Neural cell (in vitro differentiated cells): ENCODE results near the gene EXOC3L2. TPM values are rescaled to one million over a fixed set of nuclear protein-coding genes. Genes with fewer than 3 reads are reported as not detected.
A peak's percentile ranks its signal among the peaks of the same experiment; 100 is the strongest.

Source experiments
- H2AFZ ChIP-seq: fragments of 200-600, 300-800 bp; sonication (generic), shearing (Covaris generic); 2 replicates; pipeline ENCODE4 v1.6.0; 2014; ENCODE audit warnings: low read depth, mild to moderate bottlenecking, antibody characterized with exemption, low read length, moderate library complexity
- H3F3A ChIP-seq: fragments of 200-600 bp; shearing (Covaris generic); 2 replicates; pipeline ENCODE4 v1.6.1; 2016; ENCODE audit warnings: mild to moderate bottlenecking, moderate library complexity, mixed read lengths, antibody characterized with exemption, low read length; ENCODE audit not compliant: insufficient read depth, poor library complexity, severe bottlenecking
- H3K27ac ChIP-seq: fragments of 200-600, 300-800 bp; sonication (generic), shearing (Covaris generic); 2 replicates; pipeline ENCODE4 v1.5.1; 2014; ENCODE audit warnings: mild to moderate bottlenecking, low read length, moderate library complexity
- H3K27me3 ChIP-seq: fragments of 300-800, 200-600 bp; sonication (generic), shearing (Covaris generic); 2 replicates; pipeline ENCODE4 v1.6.0; 2014; ENCODE audit warnings: mild to moderate bottlenecking, low read depth, low read length, moderate library complexity; ENCODE audit not compliant: insufficient read depth
- H3K36me3 ChIP-seq: fragments of 300-800, 200-600 bp; sonication (generic), shearing (Covaris generic); 2 replicates; pipeline ENCODE4 v1.5.1; 2014; ENCODE audit warnings: mild to moderate bottlenecking, antibody characterized with exemption, low read length, moderate library complexity; ENCODE audit not compliant: insufficient read depth
- H3K4me2 ChIP-seq: fragments of 300-800, 200-600 bp; sonication (generic), shearing (Covaris generic); 2 replicates; pipeline ENCODE4 v1.6.0; 2014; ENCODE audit warnings: mild to moderate bottlenecking, low read length
- H3K4me3 ChIP-seq: fragments of 300-800, 200-600 bp; sonication (generic), shearing (Covaris generic); 2 replicates; pipeline ENCODE4 v1.5.1; 2014; ENCODE audit warnings: mild to moderate bottlenecking, low read length, moderate library complexity
- H3K79me2 ChIP-seq: fragments of 200-600 bp; shearing (Covaris generic); replicated peaks from 2 replicates; pipeline ENCODE4 v1.6.0; 2014; ENCODE audit warnings: mild to moderate bottlenecking, low read length, moderate library complexity; ENCODE audit not compliant: insufficient read depth
- H3K9ac ChIP-seq: fragments of 300-800, 200-600 bp; sonication (generic), shearing (Covaris generic); 2 replicates; pipeline ENCODE4 v1.6.1; 2016; ENCODE audit warnings: mild to moderate bottlenecking, low read length, mixed read lengths
- H3K9me2 ChIP-seq: fragments of 200-600 bp; shearing (Covaris generic); 2 replicates; pipeline ENCODE4 v1.6.1; 2016; ENCODE audit warnings: mild to moderate bottlenecking, low read length, mixed read lengths; ENCODE audit not compliant: insufficient read depth
- H3K9me3 ChIP-seq: fragments of 200-600, 300-800 bp; sonication (generic), shearing (Covaris generic); 2 replicates; pipeline ENCODE4 v1.6.1; 2016; ENCODE audit warnings: mild to moderate bottlenecking, mixed run types, low read length, moderate library complexity, mixed read lengths
- H4K20me1 ChIP-seq: fragments of 200-600 bp; shearing (Covaris generic); 2 replicates; pipeline ENCODE4 v1.6.1; 2016; ENCODE audit warnings: mild to moderate bottlenecking, mixed run types; ENCODE audit not compliant: insufficient read depth
- EP300 ChIP-seq: fragments of 450-650 bp; conservative IDR thresholded peaks from 2 replicates; pipeline ENCODE4 v1.6.1; 2014; ENCODE audit warnings: antibody characterized with exemption, mild to moderate bottlenecking, moderate library complexity; ENCODE audit not compliant: poor library complexity, severe bottlenecking
- EZH2 ChIP-seq: fragments of 200-600, 300-800 bp; shearing (Covaris generic), sonication (generic); IDR thresholded peaks from 2 replicates; pipeline ENCODE4 v1.6.1; 2014; ENCODE audit warnings: antibody characterized with exemption, low read length, borderline replicate concordance, mild to moderate bottlenecking; ENCODE audit not compliant: insufficient read depth, poor library complexity, severe bottlenecking
- MXI1 ChIP-seq: fragments of 450-650 bp; conservative IDR thresholded peaks from 2 replicates; pipeline ENCODE4 v1.6.1; 2014; ENCODE audit warnings: antibody characterized with exemption, mild to moderate bottlenecking; ENCODE audit not compliant: poor library complexity, severe bottlenecking
- POLR2AphosphoS5 ChIP-seq: IDR thresholded peaks from 2 replicates; pipeline ENCODE4 v1.6.1; 2012
- RAD21 ChIP-seq: fragments of 450-650 bp; conservative IDR thresholded peaks from 2 replicates; pipeline ENCODE4 v1.6.1; 2014; ENCODE audit warnings: antibody characterized with exemption, mild to moderate bottlenecking, moderate library complexity
- SMC3 ChIP-seq: fragments of 450-650 bp; conservative IDR thresholded peaks from 2 replicates; pipeline ENCODE4 v1.6.1; 2014; ENCODE audit warnings: antibody characterized with exemption, mild to moderate bottlenecking, moderate library complexity; ENCODE audit not compliant: poor library complexity
- TAF1 ChIP-seq: IDR thresholded peaks from 2 replicates; pipeline ENCODE4 v1.6.1; 2012; ENCODE audit warnings: low read depth
- polyA plus RNA-seq: library from polyadenylated mRNA; depleted of rRNA; stranded (reverse); fragments of >200 nt; gene quantifications from 2 replicates; pipeline ENCODE4 v1.2.3, GENCODE V29; 2014
- TF ChIP-seq, protein P1 (sequence below): IDR thresholded peaks from 2 replicates; pipeline ENCODE4 v1.6.1; 2012; ENCODE audit warnings: borderline replicate concordance
- TF ChIP-seq, protein P2 (sequence below): fragments of 450-650 bp; IDR thresholded peaks from 2 replicates; pipeline ENCODE4 v1.5.1; 2014; ENCODE audit warnings: antibody characterized with exemption, mild to moderate bottlenecking, moderate library complexity; ENCODE audit not compliant: poor library complexity, severe bottlenecking

Gene EXOC3L2
- polyA plus RNA-seq, 1 donor from 2014 or later, result not detected

DNA sequence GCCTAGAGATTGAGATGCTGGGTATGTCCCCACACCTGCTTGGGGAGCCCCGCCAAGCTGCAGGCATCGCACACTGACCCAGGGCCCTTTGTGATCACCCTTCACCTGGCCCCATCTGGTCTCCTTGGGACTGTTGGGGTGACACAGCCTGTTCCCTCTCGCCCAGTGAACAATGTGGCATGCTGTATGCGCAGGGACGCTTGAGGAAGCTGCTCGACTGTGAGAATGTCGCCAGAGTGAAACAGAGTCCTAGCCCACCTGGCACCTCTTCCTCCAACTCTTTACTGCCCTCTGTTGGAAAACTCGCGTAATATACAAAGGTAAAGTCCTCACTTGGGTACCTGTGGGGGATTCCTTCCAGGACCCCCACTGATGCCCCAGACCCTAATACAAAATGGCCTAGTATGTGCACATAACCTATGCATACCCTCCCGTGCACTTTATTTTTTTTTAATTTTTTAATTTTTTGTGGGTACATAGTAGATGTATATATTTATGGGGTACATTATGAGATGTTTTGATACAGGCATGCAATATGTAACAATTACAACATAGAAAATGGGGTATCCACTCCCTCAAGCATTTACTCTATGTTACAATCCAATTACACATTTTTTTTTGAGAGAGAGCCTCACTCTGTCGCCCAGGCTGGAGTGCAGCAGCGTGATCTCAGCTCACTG is 57.6 kb downstream of the EXOC3L2 start:
- H3K9me3 ChIP-seq, result no peaks in the 10 kb centered on the region
- H3K36me3 ChIP-seq, result no peaks in the 10 kb centered on the region
- no peak overlapping the region for H3K4me2 ChIP-seq
- H3K4me3 ChIP-seq, result no peak overlapping the region
- no peaks in the 10 kb centered on the region for H3K79me2 ChIP-seq
- H3K27me3 ChIP-seq, result no peaks in the 10 kb centered on the region
- no peaks in the 10 kb centered on the region for H4K20me1 ChIP-seq
- H3K9me2 ChIP-seq, result no peaks in the 10 kb centered on the region
- no peak overlapping the region for H3K9ac ChIP-seq
- TF ChIP-seq MXI1 (no peak), SMC3 (peak; percentile 75), RAD21 (peak; percentile 71), EZH2 (no peak), POLR2AphosphoS5 (no peak), EP300 (no peak), TAF1 (no peak)
- TF ChIP-seq, protein P1, sequence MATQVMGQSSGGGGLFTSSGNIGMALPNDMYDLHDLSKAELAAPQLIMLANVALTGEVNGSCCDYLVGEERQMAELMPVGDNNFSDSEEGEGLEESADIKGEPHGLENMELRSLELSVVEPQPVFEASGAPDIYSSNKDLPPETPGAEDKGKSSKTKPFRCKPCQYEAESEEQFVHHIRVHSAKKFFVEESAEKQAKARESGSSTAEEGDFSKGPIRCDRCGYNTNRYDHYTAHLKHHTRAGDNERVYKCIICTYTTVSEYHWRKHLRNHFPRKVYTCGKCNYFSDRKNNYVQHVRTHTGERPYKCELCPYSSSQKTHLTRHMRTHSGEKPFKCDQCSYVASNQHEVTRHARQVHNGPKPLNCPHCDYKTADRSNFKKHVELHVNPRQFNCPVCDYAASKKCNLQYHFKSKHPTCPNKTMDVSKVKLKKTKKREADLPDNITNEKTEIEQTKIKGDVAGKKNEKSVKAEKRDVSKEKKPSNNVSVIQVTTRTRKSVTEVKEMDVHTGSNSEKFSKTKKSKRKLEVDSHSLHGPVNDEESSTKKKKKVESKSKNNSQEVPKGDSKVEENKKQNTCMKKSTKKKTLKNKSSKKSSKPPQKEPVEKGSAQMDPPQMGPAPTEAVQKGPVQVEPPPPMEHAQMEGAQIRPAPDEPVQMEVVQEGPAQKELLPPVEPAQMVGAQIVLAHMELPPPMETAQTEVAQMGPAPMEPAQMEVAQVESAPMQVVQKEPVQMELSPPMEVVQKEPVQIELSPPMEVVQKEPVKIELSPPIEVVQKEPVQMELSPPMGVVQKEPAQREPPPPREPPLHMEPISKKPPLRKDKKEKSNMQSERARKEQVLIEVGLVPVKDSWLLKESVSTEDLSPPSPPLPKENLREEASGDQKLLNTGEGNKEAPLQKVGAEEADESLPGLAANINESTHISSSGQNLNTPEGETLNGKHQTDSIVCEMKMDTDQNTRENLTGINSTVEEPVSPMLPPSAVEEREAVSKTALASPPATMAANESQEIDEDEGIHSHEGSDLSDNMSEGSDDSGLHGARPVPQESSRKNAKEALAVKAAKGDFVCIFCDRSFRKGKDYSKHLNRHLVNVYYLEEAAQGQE, result no peak
- TF ChIP-seq, protein P2, sequence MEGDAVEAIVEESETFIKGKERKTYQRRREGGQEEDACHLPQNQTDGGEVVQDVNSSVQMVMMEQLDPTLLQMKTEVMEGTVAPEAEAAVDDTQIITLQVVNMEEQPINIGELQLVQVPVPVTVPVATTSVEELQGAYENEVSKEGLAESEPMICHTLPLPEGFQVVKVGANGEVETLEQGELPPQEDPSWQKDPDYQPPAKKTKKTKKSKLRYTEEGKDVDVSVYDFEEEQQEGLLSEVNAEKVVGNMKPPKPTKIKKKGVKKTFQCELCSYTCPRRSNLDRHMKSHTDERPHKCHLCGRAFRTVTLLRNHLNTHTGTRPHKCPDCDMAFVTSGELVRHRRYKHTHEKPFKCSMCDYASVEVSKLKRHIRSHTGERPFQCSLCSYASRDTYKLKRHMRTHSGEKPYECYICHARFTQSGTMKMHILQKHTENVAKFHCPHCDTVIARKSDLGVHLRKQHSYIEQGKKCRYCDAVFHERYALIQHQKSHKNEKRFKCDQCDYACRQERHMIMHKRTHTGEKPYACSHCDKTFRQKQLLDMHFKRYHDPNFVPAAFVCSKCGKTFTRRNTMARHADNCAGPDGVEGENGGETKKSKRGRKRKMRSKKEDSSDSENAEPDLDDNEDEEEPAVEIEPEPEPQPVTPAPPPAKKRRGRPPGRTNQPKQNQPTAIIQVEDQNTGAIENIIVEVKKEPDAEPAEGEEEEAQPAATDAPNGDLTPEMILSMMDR, result peak; percentile 71
- H3F3A ChIP-seq, result no peaks in the 10 kb centered on the region
- no peak overlapping the region for H2AFZ ChIP-seq
- H3K27ac ChIP-seq, result no peak overlapping the region

DNA sequence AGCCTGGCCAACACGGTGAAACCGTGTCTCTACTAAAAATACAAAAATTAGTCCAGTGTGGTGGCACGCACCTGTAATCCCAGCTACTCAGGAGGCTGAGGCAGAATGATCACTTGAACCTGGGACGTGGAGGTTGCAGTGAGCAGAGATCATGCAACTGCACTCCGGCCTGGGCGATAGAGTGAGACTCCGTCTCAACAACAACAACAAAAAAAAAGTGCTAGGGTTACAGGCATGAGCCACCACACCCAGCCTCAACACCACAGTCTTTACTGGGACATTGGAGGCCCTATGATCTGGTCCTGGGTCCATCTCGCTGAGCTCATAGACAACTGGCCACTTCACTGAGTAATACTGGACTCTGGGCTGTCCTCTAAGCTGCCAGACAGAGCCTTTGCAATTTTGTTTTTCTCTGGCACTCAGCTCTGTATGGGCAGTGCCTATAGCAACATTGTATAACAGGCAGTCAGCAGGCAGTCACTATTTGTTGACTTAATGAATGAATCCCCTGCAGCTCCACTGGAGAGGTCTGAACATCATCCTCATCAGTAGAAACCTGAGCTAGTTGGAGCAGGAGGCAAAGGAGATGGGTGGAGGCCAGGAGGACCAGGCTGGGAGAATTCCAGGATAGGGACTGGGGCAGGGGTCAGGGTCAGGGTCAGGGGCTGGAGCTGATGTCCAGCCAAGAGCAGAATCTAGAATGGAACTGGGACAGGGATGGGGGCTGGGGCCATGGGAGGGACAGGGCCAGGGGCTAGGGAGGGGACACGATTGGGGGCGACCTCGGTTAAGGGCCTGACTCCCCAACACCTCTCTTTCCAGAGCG is 58.5 kb downstream of the EXOC3L2 start:
- Histone ChIP-seq H3K27me3 (no peaks in the 10 kb centered on the region), H3F3A (no peaks in the 10 kb centered on the region), H3K36me3 (no peaks in the 10 kb centered on the region), H3K27ac (no peak overlapping the region), H4K20me1 (no peaks in the 10 kb centered on the region), H3K9me2 (no peaks in the 10 kb centered on the region), H3K79me2 (no peaks in the 10 kb centered on the region), H3K9ac (no peak overlapping the region), H3K4me3 (no peak overlapping the region), H2AFZ (no peak overlapping the region), H3K9me3 (no peaks in the 10 kb centered on the region), H3K4me2 (no peak overlapping the region)
- TF ChIP-seq EP300 (no peak), TAF1 (no peak), MXI1 (no peak), EZH2 (no peak), POLR2AphosphoS5 (no peak), SMC3 (no peak), RAD21 (no peak)
- TF ChIP-seq, protein P1, result no peak
- TF ChIP-seq, protein P2, result no peak
